PC-3 (cell line): ENCODE measurements around the gene DAAM1.

Experiments used
- EZH2 ChIP-seq: fragments of 300-600 bp; sonication (generic); IDR thresholded peaks from one replicate; pipeline ENCODE4 v1.6.1; 2017; ENCODE audit warnings: antibody characterized with exemption, mild to moderate bottlenecking, low read length; ENCODE audit not compliant: unreplicated experiment
- TF ChIP-seq, protein P1 (sequence below): fragments of 300-600 bp; sonication (generic); conservative IDR thresholded peaks from 2 replicates; pipeline ENCODE4 v1.5.1; 2017; ENCODE audit warnings: antibody characterized with exemption, low read depth, mild to moderate bottlenecking, low read length

DNA sequence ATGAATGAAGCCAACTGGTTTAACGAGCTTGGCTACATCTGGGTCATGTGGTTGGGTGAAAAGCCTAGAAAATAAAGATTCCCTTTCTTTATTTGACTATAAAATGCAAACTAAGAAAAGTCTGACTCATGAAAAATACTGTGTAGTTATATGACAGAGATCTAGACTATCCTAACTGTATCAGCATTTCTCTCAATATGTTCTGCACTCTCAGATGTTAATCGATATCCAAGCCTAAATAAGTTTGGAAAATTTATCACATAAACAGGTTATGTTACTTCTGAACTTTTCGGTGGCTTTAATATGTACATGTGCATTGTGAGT is 133.1 kb downstream of the DAAM1 start:
- TF ChIP-seq, protein P1, sequence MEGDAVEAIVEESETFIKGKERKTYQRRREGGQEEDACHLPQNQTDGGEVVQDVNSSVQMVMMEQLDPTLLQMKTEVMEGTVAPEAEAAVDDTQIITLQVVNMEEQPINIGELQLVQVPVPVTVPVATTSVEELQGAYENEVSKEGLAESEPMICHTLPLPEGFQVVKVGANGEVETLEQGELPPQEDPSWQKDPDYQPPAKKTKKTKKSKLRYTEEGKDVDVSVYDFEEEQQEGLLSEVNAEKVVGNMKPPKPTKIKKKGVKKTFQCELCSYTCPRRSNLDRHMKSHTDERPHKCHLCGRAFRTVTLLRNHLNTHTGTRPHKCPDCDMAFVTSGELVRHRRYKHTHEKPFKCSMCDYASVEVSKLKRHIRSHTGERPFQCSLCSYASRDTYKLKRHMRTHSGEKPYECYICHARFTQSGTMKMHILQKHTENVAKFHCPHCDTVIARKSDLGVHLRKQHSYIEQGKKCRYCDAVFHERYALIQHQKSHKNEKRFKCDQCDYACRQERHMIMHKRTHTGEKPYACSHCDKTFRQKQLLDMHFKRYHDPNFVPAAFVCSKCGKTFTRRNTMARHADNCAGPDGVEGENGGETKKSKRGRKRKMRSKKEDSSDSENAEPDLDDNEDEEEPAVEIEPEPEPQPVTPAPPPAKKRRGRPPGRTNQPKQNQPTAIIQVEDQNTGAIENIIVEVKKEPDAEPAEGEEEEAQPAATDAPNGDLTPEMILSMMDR, result no peak
- TF ChIP-seq EZH2, result no peak
